ENCODE measurements around the gene CTNNBL1. TPM values are rescaled to one million over a fixed set of nuclear protein-coding genes. Genes with fewer than 3 reads are reported as not detected.
"Not testable (repeated sequence)": the region's sequence is repeated elsewhere in the genome, so short reads cannot be mapped to it uniquely, and the experiment has no call there.

The CTNNBL1 gene
- total RNA-seq, 3 donors from 2014 or later (not counting 1 experiment from before 2014, with no cell fraction given) = 59.1 to 75.6 (median 67.6) TPM

GRCh38 chr20:37661519-37661918, 32.3 kb upstream of the CTNNBL1 start:
- Mint-ChIP-seq H3K36me3 (no peaks in the 10 kb centered on the region), H3K27ac (no peak overlapping the region), H3K4me1 (no peaks in the 10 kb centered on the region), H3K27me3 (ENCODE audit: low read depth in 2 of 2) (peaks cover 18 to 28% of the 10 kb centered on the region in 2 donors), H3K9me3 (no peaks in the 10 kb centered on the region), H3K4me3 (no peak overlapping the region)
- no peak for ATAC-seq
- Histone ChIP-seq H3K4me1 (ENCODE audit: control insufficient read depth, insufficient read depth, low read length) (no peaks in the 10 kb centered on the region), H3K9me3 (ENCODE audit: control insufficient read depth, insufficient read depth, low read length) (no peaks in the 10 kb centered on the region), H3K27me3 (ENCODE audit: control insufficient read depth, insufficient read depth, low read length) (no peaks in the 10 kb centered on the region), H3K27ac (ENCODE audit: low read length) (no peak overlapping the region), H3K4me3 (ENCODE audit: low read length) (no peak overlapping the region), H3K36me3 (ENCODE audit: control insufficient read depth, insufficient read depth, low read length) (no peaks in the 10 kb centered on the region)
- no peak for DNase-seq
- intact Hi-C loops (cut with micrococcal nuclease) = no loop called here
- WGBS (ENCODE audit: insufficient coverage) = 94% methylated on average over 6 of the region's 6 CpGs
- TF ChIP-seq, protein P1, sequence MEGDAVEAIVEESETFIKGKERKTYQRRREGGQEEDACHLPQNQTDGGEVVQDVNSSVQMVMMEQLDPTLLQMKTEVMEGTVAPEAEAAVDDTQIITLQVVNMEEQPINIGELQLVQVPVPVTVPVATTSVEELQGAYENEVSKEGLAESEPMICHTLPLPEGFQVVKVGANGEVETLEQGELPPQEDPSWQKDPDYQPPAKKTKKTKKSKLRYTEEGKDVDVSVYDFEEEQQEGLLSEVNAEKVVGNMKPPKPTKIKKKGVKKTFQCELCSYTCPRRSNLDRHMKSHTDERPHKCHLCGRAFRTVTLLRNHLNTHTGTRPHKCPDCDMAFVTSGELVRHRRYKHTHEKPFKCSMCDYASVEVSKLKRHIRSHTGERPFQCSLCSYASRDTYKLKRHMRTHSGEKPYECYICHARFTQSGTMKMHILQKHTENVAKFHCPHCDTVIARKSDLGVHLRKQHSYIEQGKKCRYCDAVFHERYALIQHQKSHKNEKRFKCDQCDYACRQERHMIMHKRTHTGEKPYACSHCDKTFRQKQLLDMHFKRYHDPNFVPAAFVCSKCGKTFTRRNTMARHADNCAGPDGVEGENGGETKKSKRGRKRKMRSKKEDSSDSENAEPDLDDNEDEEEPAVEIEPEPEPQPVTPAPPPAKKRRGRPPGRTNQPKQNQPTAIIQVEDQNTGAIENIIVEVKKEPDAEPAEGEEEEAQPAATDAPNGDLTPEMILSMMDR (IDR thresholded peaks at IDR 0.05) = no peak

DNA sequence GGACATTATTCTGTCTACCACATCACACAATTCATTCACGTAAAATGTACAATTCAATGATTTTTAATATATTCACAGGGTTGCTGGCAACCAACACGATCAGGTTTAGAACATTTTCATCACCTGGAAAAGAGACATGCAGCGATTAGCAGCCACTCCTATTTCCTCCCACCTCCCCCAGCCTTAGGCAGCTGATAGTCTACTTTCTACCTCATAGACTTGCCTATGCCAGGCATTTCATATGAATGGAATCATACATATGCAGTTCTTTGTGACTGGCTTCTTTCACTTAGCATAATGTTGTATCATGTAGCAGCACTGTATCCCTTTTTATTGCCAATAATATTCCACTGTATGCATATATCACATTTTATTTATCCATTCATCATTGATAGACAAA, 31.5 kb upstream of the CTNNBL1 start:
- Mint-ChIP-seq H3K36me3 (no peaks in the 10 kb centered on the region), H3K9me3 (no peaks in the 10 kb centered on the region), H3K27ac (no peak overlapping the region), H3K27me3 (ENCODE audit: low read depth in 2 of 2) (peaks cover 14 to 28% of the 10 kb centered on the region in 2 donors), H3K4me1 (no peaks in the 10 kb centered on the region), H3K4me3 (no peak overlapping the region)
- TF ChIP-seq, protein P1 (IDR thresholded peaks at IDR 0.05) = no peak
- intact Hi-C loops (cut with micrococcal nuclease) = no loop called here
- Histone ChIP-seq H3K4me3 (ENCODE audit: low read length) (no peak overlapping the region), H3K9me3 (ENCODE audit: control insufficient read depth, insufficient read depth, low read length) (no peaks in the 10 kb centered on the region), H3K27ac (ENCODE audit: low read length) (no peak overlapping the region), H3K4me1 (ENCODE audit: control insufficient read depth, insufficient read depth, low read length) (no peaks in the 10 kb centered on the region), H3K27me3 (ENCODE audit: control insufficient read depth, insufficient read depth, low read length) (no peaks in the 10 kb centered on the region), H3K36me3 (ENCODE audit: control insufficient read depth, insufficient read depth, low read length) (no peaks in the 10 kb centered on the region)
- DNase-seq = no peak
- ATAC-seq = no peak
- WGBS (ENCODE audit: insufficient coverage) = 69% methylated on average over 3 of the region's 3 CpGs

- WGBS (ENCODE audit: insufficient coverage) = 96% methylated on average over 4 of the region's 4 CpGs
- H3K4me1 Mint-ChIP-seq; ATAC-seq; H3K4me3 Mint-ChIP-seq; H3K27ac ChIP-seq (ENCODE audit: low read length); H3K36me3 ChIP-seq (ENCODE audit: control insufficient read depth, insufficient read depth, low read length); H3K4me1 ChIP-seq (ENCODE audit: control insufficient read depth, insufficient read depth, low read length); H3K4me3 ChIP-seq (ENCODE audit: low read length); H3K27me3 ChIP-seq (ENCODE audit: control insufficient read depth, insufficient read depth, low read length); H3K9me3 Mint-ChIP-seq; intact Hi-C loops (cut with micrococcal nuclease); DNase-seq; H3K27ac Mint-ChIP-seq; H3K9me3 ChIP-seq (ENCODE audit: control insufficient read depth, insufficient read depth, low read length); H3K36me3 Mint-ChIP-seq: not testable (repeated sequence)
- H3K27me3 Mint-ChIP-seq (ENCODE audit: low read depth in 2 of 2) = peaks cover 14 to 34% of the 10 kb centered on the region in 2 donors
These were observed 29.2 kb upstream of the CTNNBL1 start for GRCh38 chr20:37664595-37664994.

DNA sequence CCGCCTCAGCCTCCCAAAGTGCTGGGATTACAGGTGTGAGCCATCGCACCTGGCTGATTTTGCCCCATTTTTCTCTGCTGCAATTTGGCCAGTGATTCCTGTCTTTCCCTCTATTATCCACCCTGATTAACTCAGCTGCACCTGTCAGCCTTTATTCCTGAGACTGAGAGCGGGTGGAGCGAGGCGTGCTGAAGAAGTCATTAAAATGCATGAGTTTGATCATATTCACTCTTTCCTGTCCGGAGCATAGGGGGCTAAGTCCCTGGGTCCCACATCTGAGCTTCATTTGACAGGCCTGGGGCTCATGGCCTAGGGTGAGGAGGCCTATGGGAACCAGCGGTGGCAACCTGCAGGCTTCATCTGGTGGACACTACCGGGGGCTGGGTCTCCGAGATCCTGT, 25.7 kb upstream of the CTNNBL1 start:
- no peaks in the 10 kb centered on the region for H3K4me1 Mint-ChIP-seq
- TF ChIP-seq, protein P1 (IDR thresholded peaks at IDR 0.05) = no peak
- no peak overlapping the region for H3K4me3 Mint-ChIP-seq
- intact Hi-C loops (cut with micrococcal nuclease) = no loop called here
- no peak for ATAC-seq
- Histone ChIP-seq H3K27me3 (ENCODE audit: control insufficient read depth, insufficient read depth, low read length) (peaks cover 2% of the 10 kb centered on the region), H3K9me3 (ENCODE audit: control insufficient read depth, insufficient read depth, low read length) (no peaks in the 10 kb centered on the region), H3K27ac (ENCODE audit: low read length) (no peak overlapping the region), H3K4me3 (ENCODE audit: low read length) (no peak overlapping the region), H3K4me1 (ENCODE audit: control insufficient read depth, insufficient read depth, low read length) (no peaks in the 10 kb centered on the region), H3K36me3 (ENCODE audit: control insufficient read depth, insufficient read depth, low read length) (no peaks in the 10 kb centered on the region)
- peaks cover 23 to 49% of the 10 kb centered on the region in 2 donors for H3K27me3 Mint-ChIP-seq (ENCODE audit: low read depth in 2 of 2)
- H3K27ac Mint-ChIP-seq = no peak overlapping the region
- H3K9me3 Mint-ChIP-seq = no peaks in the 10 kb centered on the region
- WGBS (ENCODE audit: insufficient coverage) = 93% methylated on average over 9 of the region's 9 CpGs
- no peaks in the 10 kb centered on the region for H3K36me3 Mint-ChIP-seq
- no peak for DNase-seq

All from natural killer cell (primary cell).